NB4 (cell line): ENCODE results near the gene YPEL1.

ENCODE experiments used
- DNase-seq: peaks from one replicate; pipeline ENCODE4 v3.0.0; 2010; ENCODE audit warnings: low read depth
- H3K4me3 ChIP-seq: one replicate; pipeline ENCODE4 v1.5.1; 2011; ENCODE audit warnings: mild to moderate bottlenecking, low read depth, low read length, moderate library complexity
- CTCF ChIP-seq: IDR thresholded peaks from one replicate; pipeline ENCODE4 v1.5.1; 2012; ENCODE audit warnings: low read depth, low read length
- MAX ChIP-seq: IDR thresholded peaks from 2 replicates; pipeline ENCODE4 v1.6.1; 2011; ENCODE audit warnings: low read depth, low read length
- MYC ChIP-seq: IDR thresholded peaks from 2 replicates; pipeline ENCODE4 v1.6.1; 2011; ENCODE audit warnings: low read depth, low read length
- POLR2A ChIP-seq: IDR thresholded peaks from 2 replicates; pipeline ENCODE4 v1.6.1; 2011; ENCODE audit warnings: mild to moderate bottlenecking; ENCODE audit not compliant: insufficient read length; ENCODE audit errors: extremely low read depth

YPEL1 gene

GRCh38 chr22:21768435-21768834, 32.8 kb upstream of the YPEL1 start:
- no peak for DNase-seq
- no peak overlapping the region for H3K4me3 ChIP-seq
- TF ChIP-seq POLR2A, result no peak
- TF ChIP-seq MAX, result no peak
- no peak for TF ChIP-seq CTCF
- TF ChIP-seq MYC, result no peak

- DNase-seq, result peak; percentile 39
- no peak for TF ChIP-seq MYC
- no peak for TF ChIP-seq MAX
- TF ChIP-seq CTCF, result no peak
- no peak for TF ChIP-seq POLR2A
- H3K4me3 ChIP-seq, result no peak overlapping the region
These were observed 31.3 kb upstream of the YPEL1 start for GRCh38 chr22:21766691-21767462.

GRCh38 chr22:21765909-21766529, 30.4 kb upstream of the YPEL1 start:
- no peak for TF ChIP-seq MYC
- no peak for TF ChIP-seq POLR2A
- no peak for TF ChIP-seq CTCF
- TF ChIP-seq MAX, result no peak
- no peak for DNase-seq

GRCh38 chr22:21764038-21764804, 28.6 kb upstream of the YPEL1 start:
- H3K4me3 ChIP-seq, result no peak overlapping the region
- TF ChIP-seq MAX, result no peak
- TF ChIP-seq CTCF, result no peak
- no peak for TF ChIP-seq POLR2A
- no peak for TF ChIP-seq MYC
- no peak for DNase-seq

More at GRCh38 chr22:21765909-21766529, 30.4 kb upstream of the YPEL1 start:
- H3K4me3 ChIP-seq, result no peak overlapping the region

GRCh38 chr22:21762712-21763581, 27.4 kb upstream of the YPEL1 start:
- no peak overlapping the region for H3K4me3 ChIP-seq
- no peak for DNase-seq
- TF ChIP-seq MAX (no peak), CTCF (no peak), MYC (no peak), POLR2A (no peak)
